Neural progenitor cell (in vitro differentiated cells): ENCODE measurements around the gene ZCCHC14.

Experiments used
- EZH2 ChIP-seq: fragments of 200-600 bp; sonication (generic); IDR thresholded peaks from 2 replicates; pipeline ENCODE4 v1.6.1; 2017; ENCODE audit warnings: antibody characterized with exemption, mild to moderate bottlenecking, moderate library complexity
- EZH2phosphoT487 ChIP-seq: fragments of 200-600 bp; sonication (generic); IDR thresholded peaks from 2 replicates; pipeline ENCODE4 v1.6.1; 2017; ENCODE audit warnings: antibody characterized with exemption

GRCh38 chr16:87406495-87407088, 86.2 kb downstream of the ZCCHC14 start:
- no peak for TF ChIP-seq EZH2phosphoT487
- TF ChIP-seq EZH2, result no peak
